Fibroblast of lung (primary cell): ENCODE data around the gene ANGPT4. TPM values are rescaled to one million over a fixed set of nuclear protein-coding genes. Genes with fewer than 3 reads are reported as not detected.

Experiments used
- DNase-seq, 2 donors: peaks; one replicate each; pipeline versions ENCODE4 v3.0.0 to v3.0.0-alpha.2; 2010; ENCODE audit warnings: low read depth in 2 of 2
- H2AFZ ChIP-seq: 2 replicates; pipeline ENCODE4 v1.5.1; 2012; ENCODE audit warnings: low read length, control low read depth, inconsistent platforms
- H3K27ac ChIP-seq: 2 replicates; pipeline ENCODE4 v1.5.1; 2011; ENCODE audit warnings: low read length, control low read depth; ENCODE audit not compliant: insufficient read depth
- H3K27me3 ChIP-seq: 2 replicates; pipeline ENCODE4 v1.5.1; 2011; ENCODE audit warnings: mild to moderate bottlenecking, low read length; ENCODE audit not compliant: control insufficient read depth, insufficient read depth
- H3K36me3 ChIP-seq: 2 replicates; pipeline ENCODE4 v1.5.1; 2011; ENCODE audit warnings: low read length; ENCODE audit not compliant: control insufficient read depth, insufficient read depth
- H3K4me1 ChIP-seq: 2 replicates; pipeline ENCODE4 v1.5.1; 2011; ENCODE audit warnings: low read length; ENCODE audit not compliant: control insufficient read depth, insufficient read depth; ENCODE audit errors: extremely low read depth
- H3K4me2 ChIP-seq: 2 replicates; pipeline ENCODE4 v1.5.1; 2011; ENCODE audit warnings: low read length, control low read depth; ENCODE audit not compliant: insufficient read depth; ENCODE audit errors: extremely low read depth
- H3K4me3 ChIP-seq, 4 experiments: fragments of 200-600 bp in 1 of 4; sonication (generic) in 1 of 4; replicated peaks in 1 of 4; 2 replicates each; pipeline ENCODE4 v1.5.1; 2011 to 2016; ENCODE audit warnings: low read length in 4 of 4, low read depth in 3 of 4, mild to moderate bottlenecking in 3 of 4, control low read depth in 2 of 4, inconsistent platforms in 1 of 4, mixed read lengths in 1 of 4; ENCODE audit not compliant: insufficient read depth in 1 of 4; ENCODE audit errors: control extremely low read depth in 1 of 4
- H3K79me2 ChIP-seq: 2 replicates; pipeline ENCODE4 v1.5.1; 2012; ENCODE audit warnings: mild to moderate bottlenecking, low read length, inconsistent platforms; ENCODE audit not compliant: control insufficient read depth, insufficient read depth
- H3K9ac ChIP-seq: 2 replicates; pipeline ENCODE4 v1.5.1; 2011; ENCODE audit warnings: mild to moderate bottlenecking, low read length, control low read depth; ENCODE audit not compliant: insufficient read depth
- H3K9me3 ChIP-seq: 2 replicates; pipeline ENCODE4 v1.5.1; 2012; ENCODE audit warnings: low read depth, low read length; ENCODE audit not compliant: control insufficient read depth, insufficient read depth
- H4K20me1 ChIP-seq: 2 replicates; pipeline ENCODE4 v1.5.1; 2011; ENCODE audit warnings: low read length; ENCODE audit not compliant: control insufficient read depth, insufficient read depth; ENCODE audit errors: extremely low read depth
- EZH2 ChIP-seq: IDR thresholded peaks from 2 replicates; pipeline ENCODE4 v1.5.1; 2012; ENCODE audit warnings: low read length, control low read depth, mild to moderate bottlenecking; ENCODE audit errors: missing control alignments
- polyA plus RNA-seq, 2 donors: library from polyadenylated mRNA; depleted of rRNA in 1 of 2; stranded (reverse) in 1 of 2; unstranded in 1 of 2; fragments of >200 nt; gene quantifications; 2 replicates each; pipeline ENCODE4 v1.2.1, GENCODE V29; 2011 to 2012; ENCODE audit warnings: missing spikeins in 1 of 2
- total RNA-seq: library from RNA; depleted of rRNA; stranded (reverse); fragments of >200 nt; gene quantifications from 2 replicates; pipeline ENCODE4 v1.2.1, GENCODE V29; 2014
- TF ChIP-seq, protein P1 (sequence below), 2 donors: IDR thresholded peaks in 1 of 2; conservative IDR thresholded peaks in 1 of 2; 1 replicate in 1 of 2; 2 replicates in 1 of 2; pipeline ENCODE4 v1.5.1; 2011 to 2012; ENCODE audit warnings: low read length in 2 of 2, control low read depth in 1 of 2, inconsistent platforms in 1 of 2, low read depth in 1 of 2, mild to moderate bottlenecking in 1 of 2

Gene ANGPT4
- total and polyA plus RNA-seq, 2 donors (not counting 1 experiment from before 2014, with no cell fraction given): under 0.01 TPM; not detected in 1

DNA sequence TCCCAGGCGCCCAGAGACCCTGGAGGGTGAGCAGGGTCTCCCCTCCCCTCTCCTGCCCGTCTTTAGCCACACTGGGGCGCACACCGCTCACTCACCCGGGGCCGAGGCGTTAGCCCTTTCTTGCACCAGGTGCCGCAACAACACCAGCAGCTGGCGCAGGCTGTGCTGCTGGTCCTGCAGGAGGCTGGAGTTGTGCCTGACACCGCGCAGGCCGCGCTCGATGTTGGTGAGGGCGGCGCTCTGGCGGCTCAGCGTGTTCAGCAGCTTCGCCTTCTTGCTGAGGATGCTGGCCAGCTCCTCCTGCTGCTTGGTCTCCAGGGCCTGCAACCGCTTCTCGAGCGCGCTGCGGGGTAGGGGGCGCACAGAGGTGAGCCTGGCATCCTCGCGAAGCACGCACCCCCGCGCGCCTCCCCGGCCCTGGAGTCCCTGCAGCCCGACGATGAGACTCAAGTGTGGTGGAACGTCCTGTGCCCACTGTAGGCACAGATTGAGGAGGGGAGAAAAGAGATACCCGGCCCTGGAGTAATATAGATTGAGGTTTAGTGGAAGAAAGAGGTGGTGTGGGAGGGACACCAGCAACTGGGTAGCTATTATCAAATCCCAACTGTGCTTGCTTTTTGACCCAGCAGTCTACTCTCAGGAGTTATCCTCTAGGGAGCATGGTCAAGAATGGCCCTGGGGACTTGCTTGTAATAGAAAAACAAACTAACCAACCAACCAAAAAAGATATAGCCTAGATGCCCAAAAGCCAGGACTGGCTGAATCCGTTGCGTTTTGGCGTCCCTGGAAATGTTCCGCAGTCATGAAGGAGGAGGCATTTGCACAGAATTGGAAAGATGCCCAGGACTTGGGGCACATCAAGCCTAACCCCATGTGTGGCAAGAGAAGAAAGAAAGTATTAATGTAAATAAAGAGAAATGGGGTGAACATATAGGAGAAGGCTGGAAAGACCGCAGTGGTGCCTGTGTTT, 30.9 kb downstream of the ANGPT4 start:
- Histone ChIP-seq H3K4me3 (no peak overlapping the region), H3K79me2 (no peaks in the 10 kb centered on the region), H2AFZ (no peak overlapping the region), H3K4me2 (no peak overlapping the region), H3K27ac (no peak overlapping the region), H4K20me1 (no peaks in the 10 kb centered on the region), H3K4me1 (peaks cover 2% of the 10 kb centered on the region), H3K36me3 (no peaks in the 10 kb centered on the region), H3K9me3 (no peaks in the 10 kb centered on the region), H3K9ac (no peak overlapping the region), H3K27me3 (no peaks in the 10 kb centered on the region)
- TF ChIP-seq, protein P1, sequence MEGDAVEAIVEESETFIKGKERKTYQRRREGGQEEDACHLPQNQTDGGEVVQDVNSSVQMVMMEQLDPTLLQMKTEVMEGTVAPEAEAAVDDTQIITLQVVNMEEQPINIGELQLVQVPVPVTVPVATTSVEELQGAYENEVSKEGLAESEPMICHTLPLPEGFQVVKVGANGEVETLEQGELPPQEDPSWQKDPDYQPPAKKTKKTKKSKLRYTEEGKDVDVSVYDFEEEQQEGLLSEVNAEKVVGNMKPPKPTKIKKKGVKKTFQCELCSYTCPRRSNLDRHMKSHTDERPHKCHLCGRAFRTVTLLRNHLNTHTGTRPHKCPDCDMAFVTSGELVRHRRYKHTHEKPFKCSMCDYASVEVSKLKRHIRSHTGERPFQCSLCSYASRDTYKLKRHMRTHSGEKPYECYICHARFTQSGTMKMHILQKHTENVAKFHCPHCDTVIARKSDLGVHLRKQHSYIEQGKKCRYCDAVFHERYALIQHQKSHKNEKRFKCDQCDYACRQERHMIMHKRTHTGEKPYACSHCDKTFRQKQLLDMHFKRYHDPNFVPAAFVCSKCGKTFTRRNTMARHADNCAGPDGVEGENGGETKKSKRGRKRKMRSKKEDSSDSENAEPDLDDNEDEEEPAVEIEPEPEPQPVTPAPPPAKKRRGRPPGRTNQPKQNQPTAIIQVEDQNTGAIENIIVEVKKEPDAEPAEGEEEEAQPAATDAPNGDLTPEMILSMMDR (conservative IDR thresholded peaks at IDR 0.05 in 1 of 2, IDR thresholded peaks at IDR 0.05 in 1 of 2; ENCODE audit: low read depth in 1 of 2, low read length in 2 of 2): no peak
- no peak for TF ChIP-seq EZH2
- DNase-seq: peak; percentile 19 to 38

DNA sequence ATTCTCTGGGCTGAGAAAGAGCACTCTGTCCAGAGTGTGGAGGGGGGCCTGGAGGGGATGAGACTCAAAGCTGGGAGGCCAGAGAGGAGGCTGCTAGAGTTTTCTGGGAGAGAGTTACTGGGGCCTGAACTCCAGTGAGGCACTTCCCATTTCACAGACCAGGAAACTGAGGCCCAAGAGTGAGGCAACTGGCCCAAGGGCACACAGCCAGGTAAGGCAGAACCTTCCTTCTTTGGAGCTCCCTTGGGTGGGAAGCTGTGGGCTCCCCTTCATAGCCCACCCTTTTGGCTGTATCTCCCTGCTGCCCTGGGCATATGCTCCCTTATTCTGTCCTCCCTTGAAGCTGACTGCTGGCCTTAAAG, 34.4 kb downstream of the ANGPT4 start:
- no peak for DNase-seq
- H3K4me2 ChIP-seq: no peak overlapping the region
- no peaks in the 10 kb centered on the region for H4K20me1 ChIP-seq
- no peak for TF ChIP-seq EZH2
- TF ChIP-seq, protein P1 (conservative IDR thresholded peaks at IDR 0.05 in 1 of 2, IDR thresholded peaks at IDR 0.05 in 1 of 2; ENCODE audit: low read depth in 1 of 2, low read length in 2 of 2): no peak
- no peaks in the 10 kb centered on the region for H3K27me3 ChIP-seq
- H3K4me1 ChIP-seq: peaks cover 2% of the 10 kb centered on the region
- no peaks in the 10 kb centered on the region for H3K79me2 ChIP-seq
- no peak overlapping the region for H3K9ac ChIP-seq
- H3K27ac ChIP-seq: no peak overlapping the region
- no peaks in the 10 kb centered on the region for H3K36me3 ChIP-seq
- no peak overlapping the region for H2AFZ ChIP-seq
- no peaks in the 10 kb centered on the region for H3K9me3 ChIP-seq
- H3K4me3 ChIP-seq: no peak overlapping the region

GRCh38 chr20:881051-881782, 34.9 kb downstream of the ANGPT4 start:
- H2AFZ ChIP-seq: no peak overlapping the region
- no peaks in the 10 kb centered on the region for H4K20me1 ChIP-seq
- H3K27ac ChIP-seq: no peak overlapping the region
- peak; percentile 23 to 31 for DNase-seq
- no peak overlapping the region for H3K4me3 ChIP-seq
- H3K27me3 ChIP-seq: no peaks in the 10 kb centered on the region
- TF ChIP-seq, protein P1 (conservative IDR thresholded peaks at IDR 0.05 in 1 of 2, IDR thresholded peaks at IDR 0.05 in 1 of 2; ENCODE audit: low read depth in 1 of 2, low read length in 2 of 2): no peak
- TF ChIP-seq EZH2: no peak
- no peak overlapping the region for H3K4me2 ChIP-seq
- H3K36me3 ChIP-seq: no peaks in the 10 kb centered on the region
- H3K4me1 ChIP-seq: peaks cover 2% of the 10 kb centered on the region
- H3K9me3 ChIP-seq: no peaks in the 10 kb centered on the region
- H3K79me2 ChIP-seq: no peaks in the 10 kb centered on the region
- H3K9ac ChIP-seq: no peak overlapping the region
